GDM1 (cell line): ENCODE measurements around the gene NKAIN4.
"Not testable (repeated sequence)": the region's sequence is repeated elsewhere in the genome, so short reads cannot be mapped to it uniquely, and the experiment has no call there.

Source experiments
- DNase-seq: peaks from one replicate; lab custom pipeline; 2025; lab: John Stamatoyannopoulos, UW

Gene NKAIN4

GRCh38 chr20:63235399-63235983, 18.8 kb downstream of the NKAIN4 start, which contains the start of gene BIRC7:
TSS of gene BIRC7 (plus strand) at chr20:63235905. CDS start at chr20:63236097, 192 bp downstream.
- no peak for DNase-seq

- no peak for DNase-seq
These were observed 19.4 kb downstream of the NKAIN4 start for GRCh38 chr20:63234693-63235398.

DNA sequence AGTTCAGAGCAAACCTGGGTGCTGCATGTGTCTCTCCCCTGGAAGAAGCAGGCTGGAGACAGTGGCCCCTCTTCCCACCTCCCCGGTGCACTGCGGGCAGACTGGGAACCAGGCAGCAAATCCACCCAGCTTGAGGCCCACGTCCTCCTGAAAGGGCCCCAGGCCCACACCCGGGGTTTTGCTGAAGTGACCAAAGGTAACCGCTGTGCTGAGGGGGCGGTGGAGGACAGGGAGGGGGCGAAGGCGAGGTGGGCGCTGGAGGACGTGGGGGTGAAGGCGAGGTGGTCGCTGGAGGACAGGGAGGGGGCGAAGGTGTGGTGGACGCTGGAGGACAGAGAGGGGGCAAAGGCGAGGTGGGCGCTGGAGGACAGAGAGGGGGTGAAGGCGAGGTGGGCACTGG, 20.3 kb downstream of the NKAIN4 start:
- DNase-seq, result no peak

DNA sequence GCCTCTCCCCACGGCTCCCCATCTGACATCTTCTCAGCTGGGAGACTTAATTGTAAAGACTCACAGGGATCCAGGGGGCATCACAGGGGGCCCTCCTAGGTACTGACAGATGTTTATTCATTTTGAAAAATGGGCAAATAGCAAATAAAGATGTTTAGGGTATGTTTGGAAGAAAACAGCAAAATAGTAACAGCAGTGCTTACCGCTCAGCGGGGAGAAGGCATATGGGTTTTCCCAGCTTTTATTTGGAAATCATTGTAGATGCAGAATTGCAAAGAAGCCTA, 21.3 kb downstream of the NKAIN4 start:
- no peak for DNase-seq

DNA sequence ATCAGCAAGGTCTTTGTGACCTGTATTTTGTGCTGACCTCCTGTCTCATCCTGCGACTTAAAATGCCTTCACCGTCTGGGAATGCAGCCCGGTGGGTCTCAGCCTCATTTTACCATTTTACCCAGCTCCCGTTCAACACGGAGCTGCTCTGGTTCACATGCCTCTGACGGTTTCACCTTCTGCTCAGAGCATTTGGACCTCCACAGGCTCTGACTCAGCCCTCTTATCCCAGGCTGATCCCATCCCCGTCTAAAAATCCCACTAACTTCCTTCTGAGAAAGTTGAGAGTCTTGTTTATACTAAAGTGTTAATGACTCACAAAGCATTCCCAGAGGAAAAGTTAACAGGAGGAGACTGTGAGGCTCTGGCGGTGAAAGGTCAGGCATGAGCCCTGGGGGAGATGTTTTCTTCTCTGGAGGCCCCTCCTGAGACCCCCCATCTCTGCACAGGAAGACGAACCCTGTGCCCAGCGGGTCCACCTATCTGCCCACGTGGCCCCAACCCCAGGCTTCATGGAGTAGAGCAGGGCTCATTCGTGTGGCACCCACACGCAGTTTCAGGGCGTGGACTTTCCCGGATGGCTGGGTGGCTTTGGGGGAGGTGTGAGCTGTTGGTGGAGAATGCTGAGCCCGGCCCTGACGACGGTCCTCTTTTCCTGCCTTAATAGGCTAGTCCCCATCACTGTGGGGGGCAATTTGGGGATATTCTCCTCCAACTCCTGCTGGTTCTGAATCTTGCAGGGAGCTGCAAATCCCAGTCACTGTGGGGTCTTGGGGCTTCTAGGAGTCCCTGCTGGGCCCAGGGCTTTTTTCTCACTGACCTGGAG, 21.8 kb downstream of the NKAIN4 start:
- DNase-seq, result no peak

DNA sequence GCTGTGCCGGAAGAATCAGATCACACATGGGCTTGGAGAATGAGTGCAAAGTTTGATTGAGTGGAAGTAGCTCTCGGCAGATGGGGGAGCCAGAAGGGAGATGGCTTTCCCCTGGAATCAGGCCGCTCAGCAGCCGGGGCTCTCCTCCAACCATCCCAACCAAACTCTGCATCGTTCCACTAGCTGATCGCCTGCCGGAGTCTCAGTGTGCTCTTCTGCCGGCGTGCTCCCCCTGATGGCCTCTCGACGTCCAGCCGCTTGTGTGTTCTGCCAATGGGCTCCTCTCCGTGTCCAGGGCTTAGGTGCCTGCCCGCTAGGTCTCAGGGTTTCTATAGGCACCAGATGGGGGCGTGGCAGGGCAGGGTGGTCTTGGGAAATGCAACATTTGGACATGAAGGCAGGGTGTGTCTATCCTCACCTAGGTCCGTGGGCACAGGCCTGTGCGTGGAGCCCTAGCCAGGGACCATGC, 23.4 kb downstream of the NKAIN4 start:
- DNase-seq, result no peak

DNA sequence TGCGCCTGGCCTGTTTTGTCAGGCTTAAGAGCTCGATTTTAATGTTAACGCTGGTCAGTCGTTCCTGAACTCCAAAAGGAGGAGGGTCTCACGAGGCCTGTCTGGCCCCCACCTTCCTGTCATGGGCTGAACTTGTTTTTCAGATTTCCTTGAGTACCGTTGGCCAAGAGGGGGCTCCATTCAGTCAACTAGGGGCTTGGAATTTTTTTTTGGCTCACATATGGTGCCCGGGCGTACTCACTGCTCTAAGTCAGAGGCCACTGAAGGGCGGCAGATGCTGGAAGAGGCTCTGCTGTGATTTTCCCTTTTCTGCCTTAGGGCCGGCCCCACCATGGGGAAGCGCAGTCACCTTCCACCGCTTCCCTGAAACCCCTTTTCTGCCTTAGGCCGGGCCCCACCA, 25.5 kb downstream of the NKAIN4 start:
- no peak for DNase-seq

- no peak for DNase-seq
These were observed 27.0 kb downstream of the NKAIN4 start for GRCh38 chr20:63227260-63227659.

GRCh38 chr20:63226042-63226943, 28.0 kb downstream of the NKAIN4 start:
- no peak for DNase-seq

DNA sequence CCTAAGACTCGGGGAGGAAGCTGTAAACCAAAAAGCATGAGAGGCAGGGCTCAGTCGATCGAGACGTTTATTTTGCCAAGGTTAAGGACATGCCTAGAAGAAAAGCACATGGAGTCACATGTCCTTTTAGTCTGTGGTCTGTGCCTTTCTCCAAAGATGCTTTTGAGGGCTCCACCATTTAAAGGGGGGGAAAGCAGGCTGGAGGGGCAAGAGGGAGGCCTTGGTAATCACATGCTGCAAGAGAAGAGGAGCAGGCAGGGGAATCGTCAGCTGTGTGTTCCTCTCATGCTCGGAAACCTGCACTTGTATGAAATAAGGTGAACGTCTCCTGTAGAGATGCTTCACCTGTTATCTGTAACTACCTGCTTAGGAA, 29.2 kb downstream of the NKAIN4 start:
- DNase-seq, result no peak

DNA sequence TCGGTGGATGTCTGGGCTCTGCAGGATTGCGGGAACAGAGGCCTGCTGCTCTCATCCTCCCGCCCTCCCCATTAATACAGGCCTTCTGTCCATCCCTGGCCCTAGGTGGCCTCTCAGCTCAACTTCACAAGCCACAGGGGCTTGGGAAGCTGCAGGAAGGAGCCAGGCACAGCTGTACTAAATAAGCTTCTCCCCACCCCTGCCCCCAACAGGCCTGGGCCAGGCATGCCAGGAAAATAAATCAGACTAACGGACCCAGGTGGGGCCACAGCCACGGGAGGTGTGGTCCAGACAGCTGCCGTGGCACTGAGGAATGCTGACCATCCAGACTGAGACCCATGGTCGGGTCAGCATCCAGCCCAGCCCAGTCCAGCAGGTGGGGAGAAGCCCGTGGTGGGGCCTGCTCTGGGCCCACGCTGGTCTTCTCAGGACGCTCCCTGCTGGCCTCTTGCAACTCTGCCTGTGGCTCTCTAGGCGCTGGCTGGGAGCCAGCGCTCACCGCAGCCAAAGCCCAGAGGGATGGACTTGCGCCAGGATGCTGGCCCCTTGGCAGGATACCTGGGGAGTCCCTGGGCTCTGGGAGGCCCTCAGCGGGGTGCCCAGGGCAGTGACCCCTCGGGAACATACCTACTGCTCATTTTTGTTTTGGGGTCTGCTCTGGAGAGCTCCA, 29.7 kb downstream of the NKAIN4 start:
- DNase-seq, result no peak

DNA sequence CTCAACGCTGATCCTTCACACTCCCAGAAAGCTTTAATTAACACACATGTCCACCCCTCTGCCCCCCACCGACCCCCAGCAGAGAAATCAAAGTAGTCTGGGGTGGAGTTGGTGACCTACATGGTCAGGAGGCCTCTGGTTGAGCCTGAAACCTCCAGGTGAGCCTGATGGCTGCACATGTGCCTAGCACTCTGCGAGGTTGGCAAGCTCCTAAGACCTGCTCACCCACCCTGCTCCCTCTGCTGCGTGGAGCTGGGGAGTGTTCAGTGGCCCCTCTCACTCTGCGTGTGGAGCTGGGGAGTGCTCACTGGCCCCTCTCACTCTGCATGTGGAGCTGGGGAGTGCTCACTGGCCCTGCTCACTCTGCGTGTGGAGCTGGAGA, 30.4 kb downstream of the NKAIN4 start:
- no peak for DNase-seq

- DNase-seq, result no peak
These were observed 31.0 kb downstream of the NKAIN4 start for GRCh38 chr20:63223121-63223825.

DNA sequence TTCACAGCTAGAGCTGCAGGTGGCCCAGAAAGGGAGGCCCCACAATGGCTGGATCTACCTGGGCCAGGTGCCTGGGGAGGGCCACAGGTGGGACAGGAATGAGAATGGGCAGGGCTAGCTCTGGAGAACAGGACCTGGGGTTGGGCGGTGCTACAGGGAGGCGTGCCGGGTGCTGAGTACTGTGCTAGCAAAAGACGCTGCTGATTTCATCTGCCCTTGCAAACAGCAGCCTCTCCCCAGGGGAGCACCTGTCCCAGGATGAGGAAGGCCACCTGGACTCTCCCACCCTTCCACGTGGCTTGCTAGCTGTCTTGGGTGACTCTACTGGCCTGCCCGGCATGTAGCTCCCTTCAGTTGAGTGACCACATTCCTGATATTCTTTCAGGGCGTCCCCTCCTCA, 31.7 kb downstream of the NKAIN4 start:
- DNase-seq, result no peak

GRCh38 chr20:63221400-63222053, 32.7 kb downstream of the NKAIN4 start:
- DNase-seq, result not testable (repeated sequence)

DNA sequence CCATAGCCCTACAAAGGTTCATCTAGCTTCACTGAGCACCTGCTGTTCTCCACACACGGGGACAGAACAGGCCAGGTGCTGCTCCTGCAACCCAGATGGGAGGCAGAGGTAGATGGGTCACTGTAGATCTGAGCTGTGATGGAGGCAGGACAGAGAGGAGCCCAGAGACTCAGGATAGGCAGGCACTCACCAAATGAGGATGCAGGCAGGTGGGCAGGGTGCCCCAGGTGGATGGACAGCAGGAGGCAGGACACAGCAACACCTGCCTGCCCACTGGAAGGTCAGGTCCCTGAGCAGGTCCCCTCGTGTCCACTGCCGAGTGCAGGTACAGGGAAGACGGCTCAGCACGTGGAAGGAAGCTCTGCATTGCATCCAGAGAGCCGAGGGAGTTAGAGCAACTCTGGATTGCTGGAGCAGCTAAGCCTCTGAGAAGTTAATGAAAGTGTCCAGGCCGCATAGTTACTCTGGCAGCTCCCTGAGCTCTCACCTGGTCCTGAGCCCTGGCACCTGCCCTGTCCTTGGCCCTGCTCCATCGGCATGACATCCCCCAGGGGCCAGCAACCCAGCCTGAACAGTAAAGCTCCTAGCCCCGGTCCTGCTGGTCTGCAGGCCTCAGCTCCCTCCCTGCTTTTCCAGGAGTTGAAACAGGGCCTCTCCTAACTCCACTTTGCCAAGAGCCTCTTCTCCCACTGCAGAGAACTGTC, 33.4 kb downstream of the NKAIN4 start:
- DNase-seq, result no peak

GRCh38 chr20:63219866-63220521, 34.3 kb downstream of the NKAIN4 start:
- no peak for DNase-seq

- no peak for DNase-seq
These were observed 34.8 kb downstream of the NKAIN4 start for GRCh38 chr20:63219447-63219821.

GRCh38 chr20:63218701-63219446, 35.4 kb downstream of the NKAIN4 start:
- no peak for DNase-seq
